CD4-positive, alpha-beta T cell (primary cell): ENCODE measurements around the gene MYLK4. TPM values are rescaled to one million over a fixed set of nuclear protein-coding genes. Genes with fewer than 3 reads are reported as not detected.
A peak's percentile ranks its signal among the peaks of the same experiment; 100 is the strongest.

ENCODE experiments used
- ATAC-seq: fragments of 200-7000 bp; cut with Tn5 transposase; one replicate; pipeline ENCODE4 v1.10.0; 2022; ENCODE audit warnings: mild to moderate bottlenecking; ENCODE audit not compliant: poor library complexity
- CTCF ChIA-PET: fragments of 350-600 bp; sonication (Branson Sonifier 250); formaldehyde crosslinking; loops from one replicate; lab custom pipeline; 2021; ENCODE audit warnings: antibody characterized with exemption, inconsistent platforms; lab: Charles Lee
- POLR2A ChIA-PET: fragments of 350-600 bp; sonication (Branson Sonifier 250); formaldehyde crosslinking; loops from one replicate; lab custom pipeline; 2021; ENCODE audit warnings: antibody characterized with exemption, inconsistent platforms; lab: Charles Lee
- DNase-seq, 14 experiments: peaks; one replicate each; pipeline ENCODE4 v3.0.0-alpha.2; 2013 to 2020; ENCODE audit warnings: mixed read lengths in 2 of 14
- H3K27ac ChIP-seq, 2 donors: one replicate each; pipeline versions ENCODE4 v1.5.1 to v1.7.0; 2013; ENCODE audit warnings: low read length in 2 of 2, low read depth in 1 of 2, mild to moderate bottlenecking in 1 of 2
- H3K27me3 ChIP-seq, 2 experiments: 1 replicate in 1 of 2; 2 replicates in 1 of 2; pipeline versions ENCODE4 v1.6.1 to v1.7.0; 2013; ENCODE audit warnings: low read length in 2 of 2, control low read depth in 1 of 2, mild to moderate bottlenecking in 1 of 2, moderate library complexity in 1 of 2; ENCODE audit not compliant: insufficient read depth in 2 of 2, control insufficient read depth in 1 of 2
- H3K36me3 ChIP-seq: one replicate; pipeline ENCODE4 v1.6.1; 2013; ENCODE audit warnings: low read length, control low read depth; ENCODE audit not compliant: insufficient read depth
- H3K4me1 ChIP-seq: one replicate; pipeline ENCODE4 v1.6.1; 2013; ENCODE audit warnings: low read length, control low read depth; ENCODE audit not compliant: insufficient read depth
- H3K4me3 ChIP-seq: one replicate; pipeline ENCODE4 v1.5.1; 2013; ENCODE audit warnings: mild to moderate bottlenecking, low read length, moderate library complexity
- H3K9me3 ChIP-seq, 2 experiments: 1 replicate in 1 of 2; 2 replicates in 1 of 2; pipeline versions ENCODE4 v1.6.1 to v1.7.0; 2013; ENCODE audit warnings: low read length in 2 of 2, mild to moderate bottlenecking in 2 of 2, control low read depth in 1 of 2, moderate library complexity in 1 of 2; ENCODE audit not compliant: control insufficient read depth in 1 of 2, insufficient read depth in 1 of 2
- H3K27ac Mint-ChIP-seq: one replicate; pipeline ENCODE4 v1.8.0; 2020; ENCODE audit warnings: mixed read lengths
- H3K27me3 Mint-ChIP-seq: one replicate; pipeline ENCODE4 v1.8.0; 2021; ENCODE audit warnings: mixed read lengths
- H3K36me3 Mint-ChIP-seq: one replicate; pipeline ENCODE4 v1.8.0; 2021; ENCODE audit warnings: low read depth, mixed read lengths
- H3K4me1 Mint-ChIP-seq: one replicate; pipeline ENCODE4 v1.8.0; 2021; ENCODE audit warnings: low read depth, mixed read lengths
- H3K4me3 Mint-ChIP-seq: one replicate; pipeline ENCODE4 v1.8.0; 2020; ENCODE audit warnings: mild to moderate bottlenecking, mixed read lengths
- H3K9me3 Mint-ChIP-seq: one replicate; pipeline ENCODE4 v1.8.0; 2020; ENCODE audit warnings: mixed read lengths
- intact Hi-C, 2 experiments: fragments of 100-400 bp; cut with DNase I in 1 of 2; cut with micrococcal nuclease in 1 of 2; formaldehyde crosslinking; loops; one replicate each; pipeline versions ENCODE4 v1.15.1 to v1.9.0; 2023 to 2025; cut with DNase I, micrococcal nuclease
- total RNA-seq, 174 experiments: library from RNA in 2 of 174; stranded (reverse) in 2 of 174; gene quantifications; one replicate each; pipeline ENCODE4 v1.2.3 and lab custom pipeline; 2021 to 2026
- TF ChIP-seq, protein P1 (sequence below): fragments of 200-600 bp; IDR thresholded peaks from one replicate; pipeline ENCODE4 v1.8.0; 2022; ENCODE audit warnings: antibody characterized with exemption, mild to moderate bottlenecking

MYLK4 gene
- total RNA-seq, 2 experiments from 2014 or later, result 1.6 to 2.0 TPM

- ATAC-seq (no peak), DNase-seq (no peak)
- Mint-ChIP-seq H3K27me3 (peaks cover 43% of the 10 kb centered on the region), H3K27ac (no peak overlapping the region), H3K4me3 (no peak overlapping the region), H3K36me3 (no peaks in the 10 kb centered on the region), H3K4me1 (peaks cover 6% of the 10 kb centered on the region), H3K9me3 (no peaks in the 10 kb centered on the region)
- POLR2A ChIA-PET, result no interaction called here
- no peaks in the 10 kb centered on the region for H3K4me1 ChIP-seq
- H3K27me3 ChIP-seq, result peaks cover 0 to 7% of the 10 kb centered on the region in 2 experiments
- H3K27ac ChIP-seq, result no peak overlapping the region
- no peaks in the 10 kb centered on the region for H3K9me3 ChIP-seq
- CTCF ChIA-PET, result interaction anchor here (0.8 kb wide), 1 partner anchor 15 kb away, joined by 3 read pairs; no protein-coding TSS in a partner anchor
- no peaks in the 10 kb centered on the region for H3K36me3 ChIP-seq
- intact Hi-C loops, result loop anchor here in 1 of 2 experiments (10.0 kb wide), 1 partner anchor 1228 kb away; no protein-coding TSS in a partner anchor
- TF ChIP-seq, protein P1, sequence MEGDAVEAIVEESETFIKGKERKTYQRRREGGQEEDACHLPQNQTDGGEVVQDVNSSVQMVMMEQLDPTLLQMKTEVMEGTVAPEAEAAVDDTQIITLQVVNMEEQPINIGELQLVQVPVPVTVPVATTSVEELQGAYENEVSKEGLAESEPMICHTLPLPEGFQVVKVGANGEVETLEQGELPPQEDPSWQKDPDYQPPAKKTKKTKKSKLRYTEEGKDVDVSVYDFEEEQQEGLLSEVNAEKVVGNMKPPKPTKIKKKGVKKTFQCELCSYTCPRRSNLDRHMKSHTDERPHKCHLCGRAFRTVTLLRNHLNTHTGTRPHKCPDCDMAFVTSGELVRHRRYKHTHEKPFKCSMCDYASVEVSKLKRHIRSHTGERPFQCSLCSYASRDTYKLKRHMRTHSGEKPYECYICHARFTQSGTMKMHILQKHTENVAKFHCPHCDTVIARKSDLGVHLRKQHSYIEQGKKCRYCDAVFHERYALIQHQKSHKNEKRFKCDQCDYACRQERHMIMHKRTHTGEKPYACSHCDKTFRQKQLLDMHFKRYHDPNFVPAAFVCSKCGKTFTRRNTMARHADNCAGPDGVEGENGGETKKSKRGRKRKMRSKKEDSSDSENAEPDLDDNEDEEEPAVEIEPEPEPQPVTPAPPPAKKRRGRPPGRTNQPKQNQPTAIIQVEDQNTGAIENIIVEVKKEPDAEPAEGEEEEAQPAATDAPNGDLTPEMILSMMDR, result no peak
- H3K4me3 ChIP-seq, result no peak overlapping the region
These were observed 1.9 kb upstream of the MYLK4 start for GRCh38 chr6:2752477-2753109.

DNA sequence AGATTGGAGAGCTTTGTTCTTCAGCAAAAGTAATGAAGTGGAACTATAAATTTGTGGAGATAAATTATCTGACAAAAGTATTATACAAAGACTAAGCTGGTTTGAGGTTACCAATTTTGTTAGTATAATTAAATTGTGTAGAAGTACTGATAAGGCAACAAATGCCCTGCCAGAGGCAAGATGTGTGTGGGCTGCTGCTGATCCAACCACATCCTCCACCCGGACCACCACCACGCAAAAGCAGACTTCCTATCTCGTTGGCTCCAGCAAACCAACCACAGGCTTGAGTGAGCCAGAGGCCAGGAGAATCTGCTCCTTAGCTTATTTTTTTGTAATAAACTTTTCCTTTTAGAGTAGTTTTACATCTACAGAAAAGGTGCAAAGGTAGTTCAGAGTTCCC lies 1.1 kb upstream of the MYLK4 start:
- intact Hi-C loops, result loop anchor here (2.0 to 10.0 kb wide), 2 partner anchors 1155 to 1227 kb away; no protein-coding TSS in a partner anchor
- Mint-ChIP-seq H3K9me3 (no peaks in the 10 kb centered on the region), H3K36me3 (no peaks in the 10 kb centered on the region), H3K27ac (no peak overlapping the region), H3K4me3 (no peak overlapping the region), H3K27me3 (peaks cover 43% of the 10 kb centered on the region), H3K4me1 (peaks cover 6% of the 10 kb centered on the region)
- no peak for DNase-seq
- ChIA-PET CTCF (no interaction called here), POLR2A (interaction anchor here (1.0 to 1.1 kb wide), 2 partner anchors 15 to 90 kb away, joined by 3 to 4 read pairs; partner anchors contain the start of gene SERPINB1)
- no peak overlapping the region for H3K4me3 ChIP-seq
- no peak overlapping the region for H3K27ac ChIP-seq
- no peaks in the 10 kb centered on the region for H3K9me3 ChIP-seq
- H3K27me3 ChIP-seq, result peaks cover 0 to 7% of the 10 kb centered on the region in 2 experiments
- TF ChIP-seq, protein P1, result no peak
- ATAC-seq, result no peak
- no peaks in the 10 kb centered on the region for H3K36me3 ChIP-seq
- no peaks in the 10 kb centered on the region for H3K4me1 ChIP-seq

DNA sequence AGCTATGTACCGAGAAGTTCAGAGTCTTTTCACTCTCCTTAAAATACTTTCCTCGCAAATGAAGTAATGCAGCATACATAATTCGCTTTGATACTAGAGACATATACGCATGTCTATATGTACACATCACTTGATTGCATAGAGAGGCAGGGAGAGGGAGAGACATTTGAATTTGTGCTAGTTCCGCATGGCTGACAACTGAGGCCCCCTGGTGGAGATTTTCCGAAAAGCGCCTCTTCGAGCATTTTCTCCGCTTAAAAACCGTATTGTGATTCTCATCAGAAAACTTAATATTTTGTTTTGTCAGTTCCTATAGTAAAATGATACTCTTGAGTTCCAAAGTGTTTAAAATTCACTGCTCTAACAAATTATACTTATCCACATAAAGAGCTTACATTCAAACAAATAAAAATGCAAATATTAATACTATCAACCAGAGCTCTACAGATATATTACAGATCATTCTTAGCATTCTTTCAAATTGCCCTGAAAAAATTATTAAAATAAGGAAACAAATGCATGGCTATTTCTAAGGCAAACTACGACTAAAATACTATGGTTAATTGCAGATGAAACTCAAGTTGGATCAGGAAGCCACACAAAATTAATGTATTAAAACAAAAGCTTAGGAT lies 637 bp downstream of the MYLK4 start:
- no peak overlapping the region for H3K4me3 Mint-ChIP-seq
- no peaks in the 10 kb centered on the region for H3K9me3 Mint-ChIP-seq
- H3K36me3 Mint-ChIP-seq, result no peaks in the 10 kb centered on the region
- H3K4me1 Mint-ChIP-seq, result peaks cover 6% of the 10 kb centered on the region
- peaks cover 29% of the 10 kb centered on the region for H3K27me3 Mint-ChIP-seq
- intact Hi-C loops, result loop anchor here (2.0 to 10.0 kb wide), 2 partner anchors 1153 to 1225 kb away; no protein-coding TSS in a partner anchor
- DNase-seq (peak; percentile 47 to 82 (median 62)), ATAC-seq (peak; percentile 82)
- H3K4me1 ChIP-seq, result no peaks in the 10 kb centered on the region
- no peak overlapping the region for H3K27ac Mint-ChIP-seq
- H3K27me3 ChIP-seq, result peaks cover 0 to 7% of the 10 kb centered on the region in 2 experiments
- ChIA-PET POLR2A (interaction anchor here (1.2 to 1.9 kb wide), 2 partner anchors 11 to 16 kb away, joined by 3 to 8 read pairs; partner anchors contain the start of gene WRNIP1), CTCF (interaction anchor here (0.8 to 2.3 kb wide), 6 partner anchors 9 to 1154 kb away, joined by 3 to 26 read pairs (median 4); partner anchors contain the start of gene WRNIP1)
- TF ChIP-seq, protein P1, result peak; percentile 95
- H3K27ac ChIP-seq, result no peak overlapping the region
- H3K4me3 ChIP-seq, result no peak overlapping the region
- no peaks in the 10 kb centered on the region for H3K36me3 ChIP-seq
- no peaks in the 10 kb centered on the region for H3K9me3 ChIP-seq
